Bronchial epithelial cell (primary cell): ENCODE measurements around the gene CRHR2. TPM values are rescaled to one million over a fixed set of nuclear protein-coding genes. Genes with fewer than 3 reads are reported as not detected.

Experiments used
- DNase-seq: peaks from one replicate; pipeline ENCODE4 v3.0.0-alpha.2; 2010; ENCODE audit warnings: low read depth
- FAIRE-seq: peaks from 2 replicates; lab custom pipeline; 2011; peaks lifted over from hg19 to GRCh38; lab: Jason Lieb, UNC
- H3K27me3 ChIP-seq: 2 replicates; pipeline ENCODE4 v1.5.1; 2011; ENCODE audit warnings: low read length; ENCODE audit not compliant: control insufficient read depth, insufficient read depth
- H3K36me3 ChIP-seq: 2 replicates; pipeline ENCODE4 v1.5.1; 2011; ENCODE audit warnings: low read length; ENCODE audit not compliant: control insufficient read depth, insufficient read depth
- H3K4me3 ChIP-seq: 2 replicates; pipeline ENCODE4 v1.5.1; 2011; ENCODE audit warnings: mild to moderate bottlenecking, low read depth, low read length, control low read depth
- total RNA-seq: library from RNA; depleted of rRNA; stranded (reverse); fragments of >200 nt; gene quantifications from 2 replicates; pipeline ENCODE4 v1.2.1, GENCODE V29; 2014
- TF ChIP-seq, protein P1 (sequence below): IDR thresholded peaks from 2 replicates; pipeline ENCODE4 v1.5.1; 2011; ENCODE audit warnings: mild to moderate bottlenecking, moderate library complexity, low read length, control low read depth, inconsistent platforms; ENCODE audit not compliant: insufficient read depth, severe bottlenecking

Gene CRHR2
- total RNA-seq, 1 donor from 2014 or later = not detected

DNA sequence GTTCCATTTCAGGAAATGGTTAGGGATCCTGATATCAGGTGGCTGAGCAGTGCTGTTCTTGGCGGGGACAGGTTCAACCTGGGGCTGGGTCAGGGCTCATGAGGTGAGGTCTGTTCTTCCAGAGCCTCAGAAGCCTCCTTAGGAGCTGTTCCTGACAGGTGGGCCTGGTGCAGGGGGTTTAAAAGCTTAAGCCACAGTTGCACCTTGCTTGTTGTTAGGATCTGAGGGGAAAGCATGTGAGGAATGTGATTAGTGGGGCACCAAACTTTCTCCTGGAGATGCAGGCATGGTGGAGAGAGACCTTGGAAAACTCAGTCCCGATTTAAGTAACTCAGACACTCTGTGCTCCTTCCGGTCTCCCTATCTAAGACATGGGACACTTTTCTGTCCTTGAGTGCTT lies 18.7 kb upstream of the CRHR2 start:
- TF ChIP-seq, protein P1, sequence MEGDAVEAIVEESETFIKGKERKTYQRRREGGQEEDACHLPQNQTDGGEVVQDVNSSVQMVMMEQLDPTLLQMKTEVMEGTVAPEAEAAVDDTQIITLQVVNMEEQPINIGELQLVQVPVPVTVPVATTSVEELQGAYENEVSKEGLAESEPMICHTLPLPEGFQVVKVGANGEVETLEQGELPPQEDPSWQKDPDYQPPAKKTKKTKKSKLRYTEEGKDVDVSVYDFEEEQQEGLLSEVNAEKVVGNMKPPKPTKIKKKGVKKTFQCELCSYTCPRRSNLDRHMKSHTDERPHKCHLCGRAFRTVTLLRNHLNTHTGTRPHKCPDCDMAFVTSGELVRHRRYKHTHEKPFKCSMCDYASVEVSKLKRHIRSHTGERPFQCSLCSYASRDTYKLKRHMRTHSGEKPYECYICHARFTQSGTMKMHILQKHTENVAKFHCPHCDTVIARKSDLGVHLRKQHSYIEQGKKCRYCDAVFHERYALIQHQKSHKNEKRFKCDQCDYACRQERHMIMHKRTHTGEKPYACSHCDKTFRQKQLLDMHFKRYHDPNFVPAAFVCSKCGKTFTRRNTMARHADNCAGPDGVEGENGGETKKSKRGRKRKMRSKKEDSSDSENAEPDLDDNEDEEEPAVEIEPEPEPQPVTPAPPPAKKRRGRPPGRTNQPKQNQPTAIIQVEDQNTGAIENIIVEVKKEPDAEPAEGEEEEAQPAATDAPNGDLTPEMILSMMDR = no peak
- Histone ChIP-seq H3K4me3 (no peak overlapping the region), H3K27me3 (peaks cover 2% of the 10 kb centered on the region), H3K36me3 (no peaks in the 10 kb centered on the region)
- DNase-seq (no peak), FAIRE-seq (peak; percentile 13)

- FAIRE-seq (no peak), DNase-seq (no peak)
- Histone ChIP-seq H3K27me3 (peaks cover 2% of the 10 kb centered on the region), H3K4me3 (no peak overlapping the region), H3K36me3 (no peaks in the 10 kb centered on the region)
- TF ChIP-seq, protein P1 = no peak
These were observed 17.6 kb upstream of the CRHR2 start for GRCh38 chr7:30699706-30700495.

DNA sequence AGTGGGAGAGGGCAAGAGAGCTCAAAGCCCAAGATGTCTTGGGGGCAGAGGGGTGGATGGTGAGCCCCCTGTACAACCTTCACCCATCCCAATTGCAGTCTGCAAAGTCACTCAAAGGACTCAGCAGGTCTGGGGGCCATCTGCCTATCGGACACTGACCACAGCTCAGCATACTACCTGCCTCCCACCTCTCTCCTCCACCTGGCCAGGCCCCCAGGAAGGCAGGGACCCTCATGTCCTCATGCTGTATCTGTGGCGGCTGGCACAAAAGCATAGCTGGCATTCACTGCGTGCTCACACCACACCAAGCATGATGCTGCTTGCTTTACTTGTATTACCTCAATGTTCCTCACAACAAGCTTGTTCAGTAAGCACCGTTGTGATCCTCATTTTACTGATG lies 16.2 kb upstream of the CRHR2 start:
- Histone ChIP-seq H3K36me3 (no peaks in the 10 kb centered on the region), H3K27me3 (peaks cover 2% of the 10 kb centered on the region), H3K4me3 (no peak overlapping the region)
- TF ChIP-seq, protein P1 = no peak
- FAIRE-seq = no peak
- no peak for DNase-seq

DNA sequence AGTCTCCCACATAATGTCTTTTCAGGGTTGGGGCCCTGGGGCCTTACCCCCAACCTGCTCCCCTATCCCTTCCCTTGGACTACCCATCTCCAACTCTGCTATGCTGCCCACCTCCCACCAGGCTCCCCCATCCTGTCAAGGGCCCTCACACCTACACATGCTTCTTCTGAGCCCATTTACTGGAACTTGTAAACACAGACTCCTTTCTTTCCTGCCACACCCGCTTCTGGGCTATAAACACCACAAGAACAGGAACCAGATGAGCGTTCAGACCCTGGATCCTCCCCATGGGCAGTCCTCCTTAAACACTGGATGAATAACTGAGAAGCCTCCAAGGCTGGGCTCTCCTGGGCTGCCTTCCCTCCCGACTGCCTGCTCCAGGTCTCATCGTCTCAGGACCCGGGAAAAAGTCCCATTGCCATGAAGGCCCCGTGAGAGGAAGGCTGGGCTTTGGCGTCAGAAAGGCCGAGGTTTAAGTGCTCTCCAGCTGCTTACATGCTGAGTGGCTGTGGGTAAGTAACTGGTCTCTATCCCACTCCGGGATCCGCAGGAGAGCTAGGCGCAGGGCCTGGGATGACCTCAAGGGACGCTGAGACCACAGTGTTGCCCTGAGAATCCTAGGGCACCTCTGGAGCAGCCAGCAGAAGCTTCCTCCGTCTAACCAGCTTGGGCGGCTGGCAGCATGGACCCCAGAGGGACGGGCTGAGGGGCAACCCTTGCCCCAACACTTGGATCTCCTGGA lies 15.6 kb upstream of the CRHR2 start:
- DNase-seq (no peak), FAIRE-seq (no peak)
- TF ChIP-seq, protein P1 = no peak
- H3K27me3 ChIP-seq = no peaks in the 10 kb centered on the region
- no peak overlapping the region for H3K4me3 ChIP-seq
- H3K36me3 ChIP-seq = no peaks in the 10 kb centered on the region

- no peak overlapping the region for H3K4me3 ChIP-seq
- H3K27me3 ChIP-seq = peaks cover 3% of the 10 kb centered on the region
- TF ChIP-seq, protein P1 = no peak
- H3K36me3 ChIP-seq = no peaks in the 10 kb centered on the region
- no peak for FAIRE-seq
- DNase-seq = peak; percentile 56
These were observed 12.8 kb upstream of the CRHR2 start for GRCh38 chr7:30694774-30695721.
